Cortex of kidney (tissue), 1 donor: Measurements from ENCODE around the gene NDUFB7.
"Not testable (repeated sequence)": the region's sequence is repeated elsewhere in the genome, so short reads cannot be mapped to it uniquely, and the experiment has no call there.

Source experiments
- DNase-seq: peaks from one replicate; lab custom pipeline; 2025; lab: John Stamatoyannopoulos, UW

NDUFB7 gene

GRCh38 chr19:14553042-14553938 is 18.6 kb downstream of the NDUFB7 start:
- no peak for DNase-seq

- DNase-seq = not testable (repeated sequence)
Observed at GRCh38 chr19:14552006-14552360, 19.9 kb downstream of the NDUFB7 start.

- DNase-seq = not testable (repeated sequence)
Observed at GRCh38 chr19:14551134-14552005, 20.5 kb downstream of the NDUFB7 start.

GRCh38 chr19:14550201-14550754 is 21.6 kb downstream of the NDUFB7 start:
- no peak for DNase-seq

- DNase-seq = no peak
Observed at GRCh38 chr19:14545716-14546082, 26.2 kb downstream of the NDUFB7 start.

- no peak for DNase-seq
Observed at GRCh38 chr19:14544977-14545715, 26.7 kb downstream of the NDUFB7 start.

- DNase-seq = no peak
Observed at GRCh38 chr19:14544047-14544446, 27.8 kb downstream of the NDUFB7 start.

- DNase-seq = no peak
Observed at GRCh38 chr19:14542711-14543328, 29.0 kb downstream of the NDUFB7 start.

- not testable (repeated sequence) for DNase-seq
Observed at GRCh38 chr19:14541979-14542378, 29.9 kb downstream of the NDUFB7 start.

- no peak for DNase-seq
Observed at GRCh38 chr19:14540741-14541525, 30.9 kb downstream of the NDUFB7 start.

- no peak for DNase-seq
Observed at GRCh38 chr19:14536926-14537692, 34.8 kb downstream of the NDUFB7 start.

GRCh38 chr19:14533450-14533849 is 38.4 kb downstream of the NDUFB7 start:
- DNase-seq = no peak

- DNase-seq = no peak
Observed at GRCh38 chr19:14530506-14530905, 41.4 kb downstream of the NDUFB7 start.

- DNase-seq = no peak
Observed at GRCh38 chr19:14530005-14530348, 41.9 kb downstream of the NDUFB7 start.

- DNase-seq = peak; percentile 87
Observed at GRCh38 chr19:14529254-14530004, 42.4 kb downstream of the NDUFB7 start, which contains the start of gene TECR. Gene TECR (plus strand): TSS chr19:14529594. CDS start chr19:14529697, 103 bp downstream.

- DNase-seq = no peak
Observed at GRCh38 chr19:14528419-14529253, 43.2 kb downstream of the NDUFB7 start.

- DNase-seq = no peak
Observed at GRCh38 chr19:14526423-14526822, 45.4 kb downstream of the NDUFB7 start.

GRCh38 chr19:14525729-14526128 is 46.1 kb downstream of the NDUFB7 start:
- no peak for DNase-seq
